HK-2 (cell line): ENCODE data around the gene TBC1D19.
"Not testable (repeated sequence)": the region's sequence is repeated elsewhere in the genome, so short reads cannot be mapped to it uniquely, and the experiment has no call there.

Experiments used
- DNase-seq: peaks from one replicate; pipeline ENCODE4 v3.0.0-alpha.2; 2018; ENCODE audit not compliant: unreplicated experiment

Gene TBC1D19

DNA sequence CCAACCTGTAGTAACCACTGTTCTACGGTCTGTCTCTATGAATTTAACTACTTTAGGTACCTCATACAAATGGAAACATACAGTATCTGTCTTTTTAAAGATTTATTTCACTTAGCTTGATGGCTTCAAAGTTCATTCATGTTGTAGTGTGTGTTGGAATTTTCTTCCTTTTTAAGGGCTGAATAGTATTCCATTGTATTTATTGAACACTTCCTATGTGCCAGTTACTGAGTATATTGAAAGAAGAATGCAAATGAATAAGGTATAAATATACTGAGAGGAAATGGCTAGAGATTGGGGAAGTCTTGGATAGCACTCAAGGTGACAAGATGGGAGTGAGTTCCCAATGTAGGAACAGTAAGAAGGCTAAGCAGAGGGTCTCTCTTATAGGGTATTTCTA is 17.3 kb downstream of the TBC1D19 start:
- no peak for DNase-seq

DNA sequence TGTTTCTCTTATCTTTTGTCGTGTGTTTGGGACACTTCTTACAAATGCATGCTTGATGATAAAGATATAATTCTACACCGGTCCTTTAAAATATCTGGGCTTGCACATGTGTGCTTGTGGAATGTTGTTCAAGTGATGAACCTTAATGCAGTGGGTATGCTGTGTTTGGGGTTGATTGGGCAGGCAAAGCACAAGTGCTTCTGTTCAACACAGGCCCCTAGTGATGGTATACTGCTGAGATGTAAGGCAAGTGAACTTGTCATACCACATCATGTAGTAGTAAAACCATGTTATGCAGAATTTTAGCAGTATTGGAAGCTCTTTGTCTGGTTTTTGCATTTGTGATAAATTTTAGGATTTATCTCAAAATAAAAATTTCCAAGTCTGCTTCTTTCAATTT is 23.9 kb downstream of the TBC1D19 start:
- DNase-seq = no peak

DNA sequence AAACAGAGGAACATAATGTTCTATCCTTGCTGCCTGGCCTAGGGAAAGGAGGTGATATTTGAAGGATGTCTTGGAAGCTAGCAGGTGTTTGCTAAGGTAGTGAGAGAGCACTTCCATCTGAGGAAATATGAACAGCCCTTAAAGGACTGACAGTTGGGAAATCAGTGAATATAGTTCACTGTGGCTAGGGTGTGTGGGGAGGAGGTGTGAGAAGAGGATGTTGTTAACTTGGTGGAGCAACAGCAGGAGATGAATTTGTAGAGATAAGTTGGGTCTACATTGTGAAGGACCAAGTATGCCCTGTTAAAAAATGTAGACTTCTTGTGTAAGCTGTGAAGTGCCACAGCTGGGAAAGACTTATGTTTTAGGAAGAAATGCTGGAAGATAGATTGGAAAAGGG is 25.5 kb downstream of the TBC1D19 start:
- DNase-seq = no peak

- no peak for DNase-seq
These were observed 26.0 kb downstream of the TBC1D19 start for GRCh38 chr4:26609868-26610267.

GRCh38 chr4:26611372-26611771 is 27.5 kb downstream of the TBC1D19 start:
- DNase-seq = no peak

DNA sequence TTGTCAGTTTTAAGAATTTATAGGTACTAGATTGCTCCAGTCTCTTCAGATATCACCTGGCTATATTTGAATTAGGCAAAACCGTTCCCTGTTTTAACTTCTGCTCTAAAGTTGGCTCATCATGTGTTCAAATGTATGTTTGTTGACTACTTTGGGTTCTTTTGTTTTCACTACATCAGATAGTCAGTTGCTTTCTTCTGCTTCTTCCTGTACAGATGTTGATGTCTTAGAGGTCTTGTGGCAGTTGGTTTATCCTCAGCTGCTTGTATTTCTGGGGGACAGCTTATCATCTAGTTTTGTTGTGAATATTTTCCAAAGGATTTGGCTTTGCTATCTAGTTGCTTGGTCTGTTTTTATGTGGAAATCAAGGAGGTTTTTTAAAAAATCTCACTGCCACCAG is 28.0 kb downstream of the TBC1D19 start:
- DNase-seq = no peak

- no peak for DNase-seq
These were observed 29.4 kb downstream of the TBC1D19 start for GRCh38 chr4:26613237-26613636.

GRCh38 chr4:26613735-26614134 is 29.9 kb downstream of the TBC1D19 start:
- no peak for DNase-seq

DNA sequence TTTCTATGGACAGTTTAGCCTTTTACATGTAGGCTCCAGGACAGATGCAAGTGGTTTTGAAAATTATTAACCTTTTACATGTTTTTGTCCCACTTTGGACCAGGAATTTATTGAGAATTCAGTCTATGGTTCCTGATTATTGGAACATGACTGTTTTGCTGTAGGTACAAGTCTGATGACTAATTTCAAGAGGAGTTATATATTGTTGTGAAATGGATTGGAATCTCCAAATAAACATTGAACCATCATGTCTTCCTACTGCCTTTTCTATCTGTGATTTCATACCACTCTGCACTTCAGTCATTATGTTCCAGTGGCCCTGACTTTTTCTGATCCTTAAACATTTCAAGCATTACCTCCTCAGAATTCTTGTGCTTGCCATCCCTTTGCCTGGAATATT is 35.9 kb downstream of the TBC1D19 start:
- no peak for DNase-seq

DNA sequence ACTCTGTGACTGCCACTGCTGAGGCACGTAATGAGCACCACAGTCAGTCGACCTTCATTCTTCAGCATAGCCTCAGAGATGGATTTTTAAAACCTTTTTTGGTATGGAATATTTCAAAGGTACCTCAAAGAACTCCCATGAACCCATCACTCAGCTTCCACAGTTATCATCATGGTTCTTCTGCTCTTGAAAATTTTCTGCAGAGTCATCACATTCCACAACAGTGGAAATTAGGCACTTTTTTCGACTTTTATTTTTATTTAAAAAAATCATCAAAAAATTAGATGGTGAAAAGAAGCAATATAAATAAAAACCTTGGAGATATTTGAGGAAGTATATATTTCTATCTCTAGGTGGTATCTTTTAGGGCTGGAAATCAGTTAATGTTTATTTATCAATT is 37.5 kb downstream of the TBC1D19 start:
- DNase-seq = no peak

DNA sequence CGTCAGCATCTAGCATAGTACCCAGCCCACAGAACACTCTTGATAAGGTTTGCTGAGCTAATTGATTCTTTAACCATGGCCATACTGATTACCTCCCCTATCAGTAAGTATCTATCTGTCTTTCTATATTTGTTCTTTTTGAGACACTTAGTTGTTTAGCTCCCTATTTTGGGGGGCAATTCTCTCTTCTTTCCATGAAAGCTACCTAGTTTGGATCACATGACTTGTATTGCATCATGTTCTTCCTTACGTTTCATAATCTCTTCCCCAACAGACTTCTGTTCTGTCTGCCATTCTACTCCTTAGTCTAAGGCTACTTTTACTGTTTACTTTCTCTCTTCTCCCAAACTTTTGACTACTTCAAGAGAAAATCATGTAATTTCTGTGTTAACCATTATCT is 39.0 kb downstream of the TBC1D19 start:
- DNase-seq = no peak

DNA sequence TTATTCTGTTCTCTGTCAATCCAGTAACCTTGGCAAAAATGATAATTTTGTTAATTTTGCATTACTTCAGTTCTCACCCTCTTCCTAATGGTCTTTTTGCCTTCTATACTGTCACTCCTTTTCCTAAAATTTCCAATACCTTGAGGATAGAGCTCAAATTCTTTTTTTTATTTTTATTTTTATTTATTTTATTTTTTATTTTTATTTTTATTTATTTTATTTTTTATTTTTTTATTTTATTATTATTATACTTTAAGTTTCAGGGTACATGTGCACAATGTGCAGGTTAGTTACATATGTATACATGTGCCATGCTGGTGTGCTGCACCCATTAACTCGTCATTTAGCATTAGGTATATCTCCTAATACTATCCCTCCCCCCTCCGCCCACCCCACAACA is 42.8 kb downstream of the TBC1D19 start:
- not testable (repeated sequence) for DNase-seq

GRCh38 chr4:26632916-26633315 is 49.0 kb downstream of the TBC1D19 start:
- no peak for DNase-seq

- no peak for DNase-seq
These were observed 50.4 kb downstream of the TBC1D19 start for GRCh38 chr4:26634237-26634636.

- no peak for DNase-seq
These were observed 52.6 kb downstream of the TBC1D19 start for GRCh38 chr4:26636458-26636857.

GRCh38 chr4:26640639-26641038 is 56.8 kb downstream of the TBC1D19 start:
- not testable (repeated sequence) for DNase-seq

- no peak for DNase-seq
These were observed 63.8 kb downstream of the TBC1D19 start for GRCh38 chr4:26647523-26648224.

- no peak for DNase-seq
These were observed 64.4 kb downstream of the TBC1D19 start for GRCh38 chr4:26648260-26648659.

- DNase-seq = no peak
These were observed 76.4 kb downstream of the TBC1D19 start for GRCh38 chr4:26660261-26660660.

DNA sequence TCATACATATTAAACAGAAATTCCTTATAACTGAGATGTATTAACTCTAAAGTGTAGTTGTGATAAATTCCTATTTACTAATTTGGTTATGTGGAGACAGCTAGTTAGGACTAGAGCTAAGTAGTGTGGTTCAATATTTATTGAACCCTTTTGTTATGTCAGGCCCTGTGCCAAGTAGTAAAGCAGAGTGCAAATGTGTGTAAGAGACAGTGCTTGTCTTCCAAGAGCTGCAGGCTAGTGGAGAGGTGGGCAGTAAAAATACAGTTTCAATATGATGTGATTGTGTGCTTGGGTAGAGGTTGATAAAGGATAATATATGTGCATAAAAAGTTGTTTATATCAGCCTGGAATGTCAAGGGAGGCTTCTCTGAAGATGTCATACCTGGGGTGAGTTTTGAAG is 80.0 kb downstream of the TBC1D19 start:
- DNase-seq = no peak

DNA sequence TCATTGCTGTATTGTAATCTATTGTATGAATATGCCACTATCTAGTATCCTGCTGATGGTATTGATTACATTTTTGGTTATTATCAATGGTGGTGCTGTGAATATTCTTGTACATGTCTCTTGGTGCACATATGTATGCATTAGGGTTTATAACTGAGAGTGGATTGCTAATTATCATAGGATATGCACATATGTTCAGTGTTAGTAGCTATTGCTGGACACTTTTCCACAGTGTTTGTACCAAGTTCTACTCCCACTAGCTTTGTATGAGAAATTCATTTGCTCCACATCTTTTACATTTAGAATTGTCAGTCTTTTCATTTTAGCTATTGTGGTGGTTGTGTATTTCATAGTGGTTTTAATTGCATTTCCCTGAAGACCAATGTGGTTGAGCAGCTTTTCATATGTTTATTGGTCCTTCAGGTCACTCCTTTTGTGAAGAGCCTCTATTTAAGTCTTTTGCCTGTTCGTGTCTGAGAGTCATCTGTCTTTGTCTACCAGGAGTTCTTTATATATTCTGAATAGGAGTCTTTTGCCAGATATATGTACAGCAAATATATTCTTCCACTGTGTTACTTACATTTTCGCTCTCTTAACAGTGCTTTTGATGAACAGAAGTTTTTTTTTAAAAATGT is 87.1 kb downstream of the TBC1D19 start:
- DNase-seq = no peak

DNA sequence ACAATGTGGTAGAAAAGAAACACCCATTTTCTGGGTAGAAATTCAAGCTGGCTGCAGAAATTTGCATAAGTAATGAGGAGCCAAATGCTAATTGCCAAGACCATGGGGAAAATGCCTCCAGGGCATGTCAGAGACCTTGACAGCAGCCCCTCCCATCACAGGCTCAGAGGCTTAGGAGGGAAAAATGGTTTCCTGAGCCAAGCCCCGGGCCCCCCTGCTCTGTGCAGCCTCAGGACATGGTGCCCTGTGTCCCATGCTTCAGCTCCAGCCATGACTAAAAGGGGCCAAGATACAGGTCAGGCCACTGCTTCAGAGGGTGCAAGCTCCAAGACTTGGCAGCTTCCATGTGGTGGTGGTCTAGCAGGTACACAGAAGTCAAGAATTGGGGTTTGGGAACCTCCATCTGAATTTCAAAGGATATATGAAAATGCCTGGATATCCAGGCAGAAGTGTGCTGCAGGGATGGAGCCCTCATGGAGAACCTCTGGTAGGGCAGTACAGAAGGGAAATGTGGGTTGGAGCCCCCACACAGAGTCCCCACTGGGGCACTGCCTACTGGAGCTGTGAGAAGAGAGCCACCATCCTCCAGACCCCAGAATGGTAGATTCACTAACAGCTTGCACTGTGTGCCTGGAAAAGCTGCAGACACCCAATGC is 95.3 kb downstream of the TBC1D19 start:
- not testable (repeated sequence) for DNase-seq

DNA sequence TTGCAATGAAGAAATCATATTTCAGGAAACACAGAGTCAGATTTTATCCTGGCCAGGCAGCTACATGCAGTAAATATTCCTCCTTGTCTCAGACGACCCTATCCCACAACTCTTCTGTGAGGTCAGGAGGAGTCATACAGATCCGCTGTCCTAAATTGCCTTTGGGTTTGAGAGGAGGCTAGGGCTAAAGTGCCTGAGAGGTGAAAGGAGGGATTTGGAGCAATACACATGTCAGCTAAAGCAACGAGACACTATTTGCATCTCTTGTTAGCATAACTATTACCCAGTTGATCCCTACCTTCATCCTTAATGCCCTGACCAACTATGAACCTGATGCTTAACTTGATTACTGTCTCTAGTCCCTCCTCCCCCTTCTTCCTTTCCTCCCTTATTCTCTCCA is 98.6 kb downstream of the TBC1D19 start:
- DNase-seq = no peak
